Stimulated activated CD4-positive, alpha-beta T cell treated with anti-CD3 and anti-CD28 coated beads, Interleukin-15, amount 100 ng/mL, for 1 hour (primary cell): ENCODE results near the gene UBE2Q1.

Source experiments
- DNase-seq, 2 donors: peaks; one replicate each; pipeline ENCODE4 v3.0.0-alpha.2; 2020; ENCODE audit warnings: low read depth in 1 of 2, low spot score in 1 of 2

The UBE2Q1 gene

DNA sequence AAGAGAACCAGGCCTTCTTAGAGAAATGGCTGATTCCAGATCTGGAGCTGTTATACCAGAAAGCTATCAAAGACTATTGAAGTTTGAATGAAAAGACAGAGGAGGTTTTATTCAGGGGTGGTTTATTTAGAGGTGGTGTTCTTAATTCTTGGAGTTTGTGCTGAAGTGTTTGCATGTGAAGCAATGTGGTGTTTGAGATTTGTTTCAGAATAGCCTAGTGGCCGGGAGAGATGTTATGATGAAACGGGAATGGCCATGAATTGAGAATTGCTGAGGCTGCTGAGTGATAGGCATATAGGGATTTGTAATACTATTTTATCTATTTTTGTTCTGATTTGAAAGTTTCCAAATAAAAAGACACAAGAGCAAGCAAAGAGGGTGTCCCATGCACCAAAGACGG, 45.7 kb downstream of the UBE2Q1 start:
- no peak for DNase-seq

DNA sequence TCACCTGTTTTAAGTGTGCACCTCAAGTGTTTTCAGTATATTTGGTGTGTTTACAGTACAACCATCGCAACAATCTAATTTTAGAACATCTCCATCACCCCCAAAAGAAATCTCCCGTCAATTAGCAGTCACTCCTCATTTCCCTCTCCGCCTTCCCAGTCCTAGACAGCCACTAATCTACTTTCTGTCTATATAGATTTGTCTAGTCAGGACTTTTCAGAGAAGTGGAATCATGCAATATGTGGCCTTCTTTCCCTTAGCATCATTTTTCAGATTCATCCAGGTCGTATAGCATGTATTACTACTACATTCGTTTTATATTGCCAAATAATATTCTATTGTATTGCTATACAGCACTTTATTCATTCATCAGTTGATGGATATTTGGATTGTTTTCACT, 54.6 kb downstream of the UBE2Q1 start:
- DNase-seq = no peak

DNA sequence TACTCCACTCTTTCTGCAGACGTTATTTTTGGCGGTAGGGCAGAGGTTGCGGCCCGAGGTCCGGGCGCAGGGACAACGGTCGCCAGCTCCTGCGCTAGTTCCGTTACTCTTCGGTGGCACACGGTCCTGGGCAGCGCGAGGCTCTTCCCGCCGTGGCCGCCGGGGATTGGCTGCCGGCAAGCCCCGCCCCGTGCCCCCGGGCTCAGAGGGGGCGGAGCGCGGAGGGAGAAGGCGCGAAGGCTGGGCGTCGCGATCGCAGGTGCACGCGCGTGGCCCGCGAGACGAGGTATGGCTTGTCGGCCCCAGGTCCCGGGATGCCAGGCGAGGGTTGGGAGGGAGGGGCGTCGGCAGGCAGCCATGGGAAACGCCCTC, 55.7 kb downstream of the UBE2Q1 start:
- DNase-seq = no peak

DNA sequence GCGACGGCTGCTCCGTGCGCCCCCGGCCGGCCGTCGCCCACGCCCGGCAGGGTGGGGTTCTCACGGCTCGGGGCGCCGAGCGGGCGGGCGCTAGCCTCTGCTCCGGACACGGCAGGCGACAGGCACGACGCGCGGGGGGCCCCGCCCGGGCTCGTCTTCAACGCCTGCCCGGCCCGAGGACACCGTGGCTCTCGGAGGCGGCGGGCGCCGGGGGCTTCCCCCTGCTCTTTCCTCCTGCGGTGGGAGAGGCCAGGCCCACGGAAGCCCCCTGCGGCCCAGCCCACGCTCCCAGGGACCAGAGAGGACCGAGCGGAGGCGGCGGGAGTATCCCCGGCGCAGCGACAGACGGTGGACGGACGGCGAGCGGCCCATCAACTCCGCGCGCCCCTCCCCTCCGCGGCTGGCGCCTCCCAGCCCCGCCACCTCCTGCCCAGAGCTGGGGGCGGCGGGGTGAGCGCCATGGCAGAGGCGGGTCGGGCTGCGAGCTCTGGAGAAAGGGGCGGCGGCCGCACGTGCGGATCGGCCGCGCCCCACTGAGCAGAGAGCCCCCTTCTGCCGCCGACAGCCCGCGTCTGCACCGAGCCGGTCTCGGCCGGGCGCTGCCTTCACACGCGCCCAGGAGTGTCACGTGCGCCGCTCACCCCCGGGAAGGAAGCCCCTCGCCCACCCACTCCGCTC, 56.3 kb downstream of the UBE2Q1 start, which contains the start of the genes SHE and TDRD10:
Gene SHE, minus strand, starts transcription at position 347 of the 678 bp plus-strand sequence. CDS start 386 bp downstream, outside the sequence.
Gene TDRD10, plus strand, starts transcription at position 154 of the 678 bp plus-strand sequence. CDS start 4,685 bp downstream, outside the sequence.
- no peak for DNase-seq

DNA sequence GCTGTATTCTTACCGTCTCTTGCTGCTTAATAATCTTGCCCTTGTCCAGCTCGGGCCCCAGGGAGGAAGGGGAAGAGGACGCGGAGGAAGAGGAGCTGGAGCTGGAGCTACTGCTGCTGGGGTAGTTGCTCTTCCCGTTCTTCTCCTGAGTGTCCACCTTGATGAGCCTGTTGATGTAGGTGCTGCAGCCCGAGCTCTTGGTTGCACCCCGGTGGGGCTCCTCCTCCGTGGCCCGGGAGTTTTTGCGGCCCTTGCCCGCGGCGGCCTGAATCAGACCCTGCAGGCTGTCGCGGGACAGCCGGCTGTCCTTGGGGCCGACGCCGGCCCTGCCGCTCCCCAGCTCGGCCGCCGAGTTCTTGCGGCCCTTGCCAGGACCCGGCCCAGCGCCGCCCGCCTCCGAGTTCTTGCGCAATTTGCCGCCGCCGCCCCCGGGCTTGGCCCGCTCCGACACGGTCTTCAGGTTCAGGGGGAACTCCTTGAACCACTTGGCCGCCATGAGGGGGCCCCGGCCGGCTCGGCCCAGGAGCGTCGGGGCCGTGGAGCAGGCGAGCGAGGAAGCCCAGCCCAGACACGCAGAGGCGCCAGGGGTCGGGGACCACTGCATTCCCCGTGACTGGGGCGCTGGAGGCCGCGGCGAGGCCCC, 56.9 kb downstream of the UBE2Q1 start:
- no peak for DNase-seq

DNA sequence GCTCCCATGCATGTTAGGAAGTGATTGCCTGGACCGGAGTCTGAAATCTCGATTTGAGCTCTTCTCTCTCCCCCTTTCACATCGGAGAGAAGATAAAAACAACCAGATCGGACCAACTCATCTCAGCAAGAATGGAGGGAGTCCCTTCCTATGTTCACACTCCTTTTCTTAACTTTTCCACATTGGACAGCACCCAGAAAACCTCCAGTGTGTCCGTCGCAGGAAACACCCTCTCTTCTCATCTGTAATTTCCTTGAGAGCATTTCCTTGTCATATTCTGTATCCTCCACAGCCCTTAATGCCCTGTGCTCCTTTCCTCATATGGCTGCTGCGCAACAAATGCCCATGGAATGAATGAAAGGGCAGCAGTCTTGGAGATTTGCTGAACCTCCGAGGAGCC, 57.9 kb downstream of the UBE2Q1 start:
- DNase-seq = no peak

DNA sequence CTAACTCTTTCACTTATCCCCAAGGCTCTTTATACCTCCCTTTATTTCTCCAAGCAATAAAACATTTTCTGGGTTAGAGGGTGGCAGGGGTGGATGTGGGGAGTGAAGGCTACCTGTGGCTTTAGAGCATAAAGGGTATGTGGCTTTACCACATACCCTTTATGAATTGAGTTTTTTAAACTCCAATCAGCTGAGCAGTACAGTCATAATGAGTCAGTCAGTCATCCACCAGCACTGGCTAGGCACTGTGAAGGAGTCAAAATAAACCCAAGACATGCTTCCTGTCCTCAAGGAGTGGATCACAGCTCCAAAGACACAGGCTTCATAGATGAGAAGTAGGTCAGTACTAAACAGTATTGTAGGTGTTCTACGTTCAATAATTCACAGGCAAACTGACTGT, 59.0 kb downstream of the UBE2Q1 start:
- DNase-seq = no peak
